Measurements from ENCODE around the gene DENND1A. TPM values are rescaled to one million over a fixed set of nuclear protein-coding genes. Genes with fewer than 3 reads are reported as not detected.

Gene DENND1A
- total RNA-seq, 1 donor from 2014 or later: 12.7 TPM

- H3K9ac ChIP-seq (ENCODE audit: low read length): no peak overlapping the region
- peaks cover 25% of the 10 kb centered on the region for H3K27me3 Mint-ChIP-seq (ENCODE audit: low read depth, unreplicated experiment)
- no peaks in the 10 kb centered on the region for H3K9me3 Mint-ChIP-seq (ENCODE audit: unreplicated experiment)
- H4K20me1 ChIP-seq (ENCODE audit: insufficient read depth, low read length): peaks cover 8% of the 10 kb centered on the region
- DNase-seq (ENCODE audit: low read depth): no peak
- H3K9me3 ChIP-seq (ENCODE audit: insufficient read depth, low read depth, low read length): no peaks in the 10 kb centered on the region
- no peak overlapping the region for H3K4me2 ChIP-seq (ENCODE audit: low read length)
- no peak overlapping the region for H3K27ac ChIP-seq (ENCODE audit: low read depth, low read length)
- H3K4me1 Mint-ChIP-seq (ENCODE audit: low read depth, unreplicated experiment): peaks cover 1% of the 10 kb centered on the region
- no peaks in the 10 kb centered on the region for H3K36me3 Mint-ChIP-seq (ENCODE audit: low read depth, unreplicated experiment)
- no peak overlapping the region for H3K27ac Mint-ChIP-seq (ENCODE audit: unreplicated experiment)
- H3K27me3 ChIP-seq (ENCODE audit: insufficient read depth, low read length): peaks cover 5% of the 10 kb centered on the region
- no peak overlapping the region for H3K4me3 ChIP-seq (ENCODE audit: insufficient read depth, low read depth, low read length)
- TF ChIP-seq CTCF (IDR thresholded peaks at IDR 0.05; ENCODE audit: insufficient read depth, low read depth, low read length): no peak
- no peak for TF ChIP-seq EZH2 (IDR thresholded peaks at IDR 0.05; ENCODE audit: insufficient read depth, low read length)
- H3K4me3 Mint-ChIP-seq (ENCODE audit: unreplicated experiment): no peak overlapping the region
- H3K79me2 ChIP-seq (ENCODE audit: insufficient read depth, low read length): no peaks in the 10 kb centered on the region
- no peak overlapping the region for H2AFZ ChIP-seq (ENCODE audit: low read depth, low read length)
- no peak for FAIRE-seq
- no peaks in the 10 kb centered on the region for H3K36me3 ChIP-seq (ENCODE audit: insufficient read depth, low read length)
- H3K4me1 ChIP-seq (ENCODE audit: insufficient read depth, low read length): no peaks in the 10 kb centered on the region
These were observed 389.5 kb downstream of the DENND1A start for GRCh38 chr9:123540457-123540856.

GRCh38 chr9:123537809-123538208 is 392.1 kb downstream of the DENND1A start:
- Histone ChIP-seq H4K20me1 (ENCODE audit: insufficient read depth, low read length) (no peaks in the 10 kb centered on the region), H3K9ac (ENCODE audit: low read length) (no peak overlapping the region), H3K4me1 (ENCODE audit: insufficient read depth, low read length) (no peaks in the 10 kb centered on the region), H2AFZ (ENCODE audit: low read depth, low read length) (no peak overlapping the region), H3K27me3 (ENCODE audit: insufficient read depth, low read length) (peaks cover 5% of the 10 kb centered on the region), H3K36me3 (ENCODE audit: insufficient read depth, low read length) (no peaks in the 10 kb centered on the region), H3K9me3 (ENCODE audit: insufficient read depth, low read depth, low read length) (no peaks in the 10 kb centered on the region), H3K79me2 (ENCODE audit: insufficient read depth, low read length) (no peaks in the 10 kb centered on the region), H3K4me2 (ENCODE audit: low read length) (no peak overlapping the region), H3K4me3 (ENCODE audit: insufficient read depth, low read depth, low read length) (no peak overlapping the region), H3K27ac (ENCODE audit: low read depth, low read length) (no peak overlapping the region)
- no peak for TF ChIP-seq EZH2 (IDR thresholded peaks at IDR 0.05; ENCODE audit: insufficient read depth, low read length)
- TF ChIP-seq CTCF (IDR thresholded peaks at IDR 0.05; ENCODE audit: insufficient read depth, low read depth, low read length): no peak
- Mint-ChIP-seq H3K9me3 (ENCODE audit: unreplicated experiment) (no peaks in the 10 kb centered on the region), H3K4me1 (ENCODE audit: low read depth, unreplicated experiment) (no peaks in the 10 kb centered on the region), H3K4me3 (ENCODE audit: unreplicated experiment) (no peak overlapping the region), H3K27me3 (ENCODE audit: low read depth, unreplicated experiment) (peaks cover 18% of the 10 kb centered on the region), H3K27ac (ENCODE audit: unreplicated experiment) (no peak overlapping the region), H3K36me3 (ENCODE audit: low read depth, unreplicated experiment) (no peaks in the 10 kb centered on the region)
- FAIRE-seq (no peak), DNase-seq (ENCODE audit: low read depth) (no peak)

- Mint-ChIP-seq H3K4me3 (ENCODE audit: unreplicated experiment) (no peak overlapping the region), H3K36me3 (ENCODE audit: low read depth, unreplicated experiment) (no peaks in the 10 kb centered on the region), H3K27me3 (ENCODE audit: low read depth, unreplicated experiment) (peaks cover 8% of the 10 kb centered on the region), H3K4me1 (ENCODE audit: low read depth, unreplicated experiment) (no peaks in the 10 kb centered on the region), H3K27ac (ENCODE audit: unreplicated experiment) (no peak overlapping the region), H3K9me3 (ENCODE audit: unreplicated experiment) (no peaks in the 10 kb centered on the region)
- no peaks in the 10 kb centered on the region for H4K20me1 ChIP-seq (ENCODE audit: insufficient read depth, low read length)
- TF ChIP-seq CTCF (IDR thresholded peaks at IDR 0.05; ENCODE audit: insufficient read depth, low read depth, low read length) (no peak), EZH2 (IDR thresholded peaks at IDR 0.05; ENCODE audit: insufficient read depth, low read length) (no peak)
- H3K9ac ChIP-seq (ENCODE audit: low read length): no peak overlapping the region
- H3K79me2 ChIP-seq (ENCODE audit: insufficient read depth, low read length): no peaks in the 10 kb centered on the region
- H3K4me2 ChIP-seq (ENCODE audit: low read length): no peak overlapping the region
- peaks cover 3% of the 10 kb centered on the region for H3K27me3 ChIP-seq (ENCODE audit: insufficient read depth, low read length)
- H3K4me3 ChIP-seq (ENCODE audit: insufficient read depth, low read depth, low read length): no peak overlapping the region
- H3K36me3 ChIP-seq (ENCODE audit: insufficient read depth, low read length): no peaks in the 10 kb centered on the region
- H2AFZ ChIP-seq (ENCODE audit: low read depth, low read length): no peak overlapping the region
- no peak for FAIRE-seq
- H3K4me1 ChIP-seq (ENCODE audit: insufficient read depth, low read length): no peaks in the 10 kb centered on the region
- no peak for DNase-seq (ENCODE audit: low read depth)
- no peaks in the 10 kb centered on the region for H3K9me3 ChIP-seq (ENCODE audit: insufficient read depth, low read depth, low read length)
- H3K27ac ChIP-seq (ENCODE audit: low read depth, low read length): no peak overlapping the region
These were observed 393.5 kb downstream of the DENND1A start for GRCh38 chr9:123536455-123536868.

Measured in astrocyte (in vitro differentiated cells and primary cell).